ENCODE data around the gene NR5A1.

The NR5A1 gene

DNA sequence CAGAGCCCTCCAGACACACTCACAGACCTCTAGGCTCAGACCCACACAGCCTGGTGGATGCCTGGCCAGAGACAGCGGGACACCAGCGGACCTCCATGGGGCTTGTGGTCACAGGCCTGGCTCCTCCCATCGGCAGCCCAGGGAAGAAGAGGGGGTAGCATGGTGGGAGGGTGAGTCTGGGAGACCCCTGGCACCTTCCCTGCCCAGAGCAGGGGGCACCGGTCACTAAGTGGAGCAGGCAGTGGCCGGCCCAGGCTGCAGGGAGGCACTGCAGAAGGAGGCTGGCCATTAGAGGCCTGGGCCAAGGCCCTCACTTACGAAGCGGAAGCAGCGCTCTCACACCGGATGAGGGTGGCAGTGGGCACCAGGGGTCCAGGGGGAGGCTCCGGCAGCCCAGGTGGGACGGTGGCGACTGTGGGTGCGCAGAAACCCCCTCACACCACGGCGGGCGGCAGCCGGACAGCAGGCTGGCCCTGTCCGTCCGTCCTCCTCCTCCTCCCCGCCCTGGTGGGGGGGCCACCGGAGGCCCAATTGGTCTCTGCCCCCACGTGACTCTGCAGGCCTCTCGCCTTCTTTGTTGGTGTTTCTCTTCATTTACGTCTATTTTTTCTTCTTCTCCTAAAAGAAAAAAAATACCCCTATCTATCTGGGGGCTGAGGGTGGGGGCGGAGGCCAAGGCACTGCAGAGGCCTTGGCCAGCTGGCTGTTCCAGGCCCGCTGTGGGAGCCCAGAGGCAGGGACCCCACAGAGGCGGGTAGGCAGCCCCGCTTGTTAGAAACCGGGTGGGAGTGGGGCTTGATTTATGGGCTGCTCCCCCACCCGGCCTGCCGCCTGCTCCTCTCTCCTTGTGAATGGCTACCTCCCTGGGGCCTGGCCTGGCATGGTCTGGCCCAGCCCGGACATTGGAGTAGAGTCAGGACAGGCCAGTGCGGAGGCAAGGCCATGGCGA is at the start of gene NR5A1:
Gene NR5A1 (minus strand): TSS at position 469 of the 949 bp plus-strand sequence. CDS start 4,004 bp downstream, outside the sequence.
- no peak for DNase-seq

DNA sequence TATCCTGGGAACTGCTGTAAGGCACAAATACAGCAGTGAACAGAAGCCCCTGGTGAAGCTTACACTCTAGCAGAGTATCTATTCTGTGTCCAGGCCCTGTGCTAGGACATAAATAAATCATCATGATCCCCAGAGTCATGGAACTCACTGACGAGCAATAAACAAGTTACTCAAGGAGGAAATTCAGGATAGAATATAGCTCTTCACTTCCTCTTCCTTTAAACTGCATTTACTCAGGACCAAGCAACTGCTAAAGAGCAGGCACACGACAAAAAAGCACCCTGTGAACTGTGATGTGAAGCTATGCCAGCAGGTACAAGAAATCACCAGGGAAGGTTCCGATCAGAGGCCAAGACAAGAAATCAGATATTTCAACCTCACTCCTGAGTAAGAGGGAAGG is 47.8 kb upstream of the NR5A1 start:
- DNase-seq = no peak

DNA sequence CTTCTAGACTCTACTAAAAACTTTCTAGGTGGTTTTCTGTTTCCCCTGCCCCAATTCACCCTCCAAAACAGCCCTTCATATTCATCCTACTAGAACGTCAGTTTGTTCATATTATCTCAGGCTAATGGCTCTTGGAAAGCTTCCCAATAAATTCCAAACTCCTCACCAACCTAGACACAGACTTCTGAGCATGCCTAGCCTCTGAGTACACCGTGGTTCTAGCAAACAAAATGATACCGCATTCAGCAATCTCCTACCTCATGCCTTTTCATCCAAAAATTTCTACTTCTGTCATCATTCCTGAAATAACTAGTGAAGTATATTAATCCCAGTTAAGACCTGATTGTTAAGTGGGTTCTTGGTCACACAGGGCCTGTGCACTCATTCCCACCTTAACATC is 46.5 kb upstream of the NR5A1 start:
- no peak for DNase-seq

DNA sequence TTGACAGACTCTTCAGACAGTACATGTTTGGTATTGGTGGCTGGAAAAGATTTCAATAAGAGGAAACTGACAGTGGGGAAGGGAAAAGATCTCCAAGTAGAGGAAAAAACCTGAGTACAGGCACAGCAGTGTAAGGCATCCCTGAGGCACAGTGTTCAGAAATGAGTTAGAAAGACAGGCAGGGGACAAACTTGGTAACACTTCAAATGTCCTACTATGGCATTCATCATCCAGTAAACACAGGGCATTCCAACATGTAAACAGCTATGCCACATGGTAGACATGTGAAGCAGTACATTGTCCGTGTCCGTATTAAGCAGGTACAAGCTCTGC is 45.0 kb upstream of the NR5A1 start:
- DNase-seq = no peak

DNA sequence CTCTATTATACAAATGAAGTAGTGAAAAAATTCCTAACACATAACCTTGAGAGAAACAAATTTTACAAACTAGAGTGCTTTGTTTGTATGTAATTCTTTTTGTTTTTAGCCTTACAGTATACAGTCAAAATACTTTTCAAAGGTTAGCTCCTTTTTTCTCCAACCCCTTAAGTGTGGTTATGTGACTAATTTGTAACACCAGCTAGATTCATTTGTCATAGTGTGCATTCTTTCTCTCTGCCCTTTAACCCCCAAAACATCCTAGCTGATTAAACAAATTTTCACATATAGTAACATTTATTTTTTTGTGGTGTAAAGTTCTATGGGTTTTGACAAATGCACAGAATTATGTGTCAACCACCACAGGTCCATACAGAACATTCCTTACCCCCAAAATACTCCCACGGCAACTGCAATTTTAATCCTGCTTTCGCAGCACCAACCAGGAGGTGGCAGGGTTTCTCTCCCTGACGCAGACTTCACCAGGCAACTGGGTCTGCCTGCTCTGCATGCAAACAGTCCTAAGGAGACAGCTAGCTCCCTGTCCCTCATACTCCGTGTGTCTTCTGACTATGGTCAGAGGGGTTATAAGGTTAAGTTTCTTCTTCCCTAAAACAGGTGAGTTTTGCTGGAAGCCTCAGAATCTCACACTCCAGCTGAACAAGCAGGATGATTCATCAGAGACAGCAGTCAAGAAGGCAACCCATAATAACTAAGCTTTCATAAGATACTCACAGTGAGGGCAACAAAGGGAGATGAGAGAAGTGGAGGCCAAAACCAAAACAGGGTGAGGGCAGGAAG is 44.5 kb upstream of the NR5A1 start:
- no peak for DNase-seq

DNA sequence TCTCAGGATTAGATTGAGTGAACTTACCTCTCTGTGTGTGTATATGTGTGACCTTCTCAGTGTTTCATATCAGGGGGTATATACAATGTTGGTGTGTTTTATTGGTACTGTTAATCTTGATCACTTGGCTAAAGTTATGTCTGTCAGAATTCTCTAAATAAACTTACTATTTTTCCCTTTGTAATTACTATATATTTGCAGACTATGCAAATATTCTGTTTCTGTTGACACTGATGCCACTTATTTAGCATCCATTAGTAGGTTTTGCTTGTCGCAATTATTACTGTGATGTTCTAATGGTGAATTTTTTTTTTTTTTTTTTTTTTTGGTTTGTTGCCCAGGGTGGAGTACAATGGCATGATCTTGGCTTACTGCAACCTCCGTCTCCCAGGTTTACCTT is 42.9 kb upstream of the NR5A1 start:
- no peak for DNase-seq

DNA sequence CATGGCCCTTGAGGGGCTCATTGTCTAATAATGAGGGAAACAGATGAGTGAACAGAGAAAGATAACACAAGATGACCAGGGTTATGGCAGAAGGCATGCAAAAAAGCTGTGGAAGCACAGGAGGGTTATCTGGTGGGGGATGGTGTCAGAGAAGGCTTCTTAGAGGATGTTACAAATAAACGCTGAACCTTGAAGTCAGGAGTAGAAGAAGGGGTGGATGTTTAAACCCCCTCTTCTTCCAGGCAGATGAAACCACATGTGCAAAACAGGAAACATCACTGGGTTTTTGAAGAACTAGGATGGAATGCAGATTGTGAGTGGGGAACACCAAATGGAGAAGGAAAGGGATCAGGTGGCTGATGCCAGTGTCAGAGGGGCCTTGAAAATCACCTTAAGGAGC is 41.8 kb upstream of the NR5A1 start:
- DNase-seq = no peak

DNA sequence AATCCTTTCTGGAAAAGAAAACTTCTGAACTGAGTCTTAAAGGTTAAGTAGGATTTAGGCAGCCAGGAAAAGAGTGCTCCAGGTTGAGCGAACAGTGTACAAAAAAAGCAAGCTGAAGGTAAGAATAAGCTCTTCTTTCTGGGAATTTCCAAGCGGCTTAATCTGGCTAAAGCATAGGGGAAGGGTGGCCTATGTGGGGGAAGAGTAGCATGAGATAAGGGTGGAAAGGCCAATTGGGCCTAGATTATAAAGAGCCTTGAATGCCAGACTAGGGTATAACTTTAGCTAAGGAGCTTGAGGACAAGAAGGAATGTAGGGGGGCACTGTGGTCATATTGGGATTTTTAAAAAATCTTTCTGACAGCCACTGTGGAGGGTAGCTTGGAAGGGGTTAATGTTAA is 37.3 kb upstream of the NR5A1 start:
- no peak for DNase-seq

DNA sequence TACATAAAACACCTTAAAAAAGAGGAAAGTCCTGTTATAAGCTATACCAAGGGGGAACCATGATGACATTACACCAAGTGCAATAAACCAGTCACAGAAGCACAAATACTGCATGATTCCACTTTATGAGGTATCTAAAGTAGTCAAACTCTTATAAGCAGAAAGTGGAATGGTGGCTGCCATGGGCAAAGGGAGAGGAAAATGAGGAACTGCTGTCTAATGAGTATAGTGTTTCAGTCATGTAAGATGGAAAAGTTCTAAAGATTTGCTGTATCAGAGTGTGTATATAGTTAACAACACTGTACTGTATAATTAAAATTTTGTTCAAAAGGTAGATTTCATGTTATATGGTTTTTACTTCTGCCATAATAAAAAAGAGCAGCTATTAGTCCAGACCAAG is 34.6 kb upstream of the NR5A1 start:
- no peak for DNase-seq

DNA sequence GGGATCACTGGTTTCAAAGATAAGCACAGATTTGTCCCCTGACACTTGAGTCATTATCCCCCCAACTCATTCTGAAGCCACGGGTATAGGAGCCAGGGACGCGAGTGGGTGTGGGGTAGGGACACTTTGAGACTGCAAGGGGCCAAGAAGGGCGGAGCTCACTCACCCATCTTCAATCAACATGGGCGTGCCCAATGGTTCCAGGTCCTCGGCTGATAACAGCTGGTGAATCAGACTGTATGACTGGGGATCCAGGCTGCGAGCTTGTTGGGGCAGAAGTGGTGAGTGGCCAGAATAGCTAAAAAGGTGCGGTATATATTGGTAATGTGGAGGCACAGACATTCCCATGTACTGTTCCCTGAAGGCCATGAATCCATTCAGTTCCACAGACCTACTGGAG is 30.7 kb upstream of the NR5A1 start:
- DNase-seq = no peak

DNA sequence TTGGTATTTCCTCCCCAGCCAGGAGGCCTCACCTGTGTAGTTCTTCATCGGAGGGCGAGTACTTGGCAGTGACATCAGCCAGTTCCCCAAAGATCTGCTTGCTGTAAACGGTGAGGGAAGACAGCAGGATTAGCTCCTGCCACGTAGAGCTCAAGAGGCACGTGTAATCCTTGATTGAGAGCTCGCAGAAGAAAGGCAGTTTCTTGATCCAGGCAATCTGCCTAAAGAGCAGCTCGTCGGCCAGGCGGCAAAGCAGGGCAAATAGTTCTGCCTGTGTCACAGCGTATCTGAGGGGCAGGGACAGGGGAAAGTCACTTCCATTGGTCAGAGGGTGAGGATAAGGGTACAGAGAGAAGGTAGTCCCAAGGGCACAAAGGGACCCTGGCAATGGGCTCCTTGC is 28.6 kb upstream of the NR5A1 start:
- no peak for DNase-seq

DNA sequence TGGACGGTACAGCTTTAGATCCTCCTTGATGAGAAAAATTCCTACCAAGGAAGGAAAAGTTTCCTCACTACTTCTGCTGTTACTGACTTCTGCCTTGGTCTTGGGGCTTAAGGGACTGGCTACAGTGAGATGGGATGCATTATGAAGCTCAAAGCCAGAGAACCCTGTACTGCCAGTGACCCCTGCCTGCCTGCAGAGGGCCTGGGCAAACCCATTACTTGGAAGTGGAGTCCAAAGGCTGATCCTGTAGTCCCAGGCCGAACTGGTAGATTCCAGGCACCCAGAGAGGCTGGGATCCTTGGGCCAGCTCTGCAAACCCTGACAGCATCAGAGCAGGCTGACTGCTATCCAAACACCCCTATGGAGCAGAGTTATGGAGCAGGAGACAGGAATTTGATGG is 25.7 kb upstream of the NR5A1 start:
- DNase-seq = no peak

DNA sequence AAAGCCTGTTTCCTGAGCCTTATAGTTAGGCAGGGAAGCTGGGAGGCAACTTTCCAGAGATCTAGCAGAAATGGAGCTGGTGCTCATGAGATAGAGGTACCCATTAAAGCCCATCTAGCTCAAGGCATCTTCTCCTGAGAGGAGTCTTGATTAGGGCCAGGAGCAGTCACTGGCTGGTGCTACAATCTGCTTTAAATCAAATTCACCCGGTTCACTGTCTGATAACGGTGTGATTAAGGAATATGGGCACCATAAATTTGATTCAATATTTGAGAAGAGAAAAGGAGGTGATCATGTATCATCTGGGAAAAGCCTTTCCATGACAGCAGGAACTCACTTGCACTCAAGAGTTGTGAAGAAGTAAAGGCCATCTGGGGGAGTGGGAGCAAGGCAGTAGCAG is 23.9 kb upstream of the NR5A1 start:
- DNase-seq = no peak

DNA sequence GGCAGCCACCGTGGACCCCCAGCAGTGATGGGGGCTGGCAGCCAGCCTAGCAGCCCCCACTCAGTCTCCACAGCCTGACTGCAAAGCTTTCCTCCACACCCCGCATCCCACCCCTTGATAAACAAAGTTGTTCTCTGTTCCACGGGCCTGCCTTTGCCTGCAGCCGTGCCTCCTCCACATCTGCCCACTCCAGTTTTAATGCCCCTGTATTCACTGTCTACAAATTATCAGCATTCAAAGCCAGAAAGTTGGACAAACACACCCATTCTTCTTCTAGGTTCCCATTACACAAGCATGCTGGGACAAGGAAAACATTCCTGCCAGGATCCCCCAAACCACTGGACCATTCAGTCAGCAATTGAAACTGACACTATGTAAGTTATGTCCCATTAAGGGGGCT is 23.0 kb upstream of the NR5A1 start:
- DNase-seq = no peak

DNA sequence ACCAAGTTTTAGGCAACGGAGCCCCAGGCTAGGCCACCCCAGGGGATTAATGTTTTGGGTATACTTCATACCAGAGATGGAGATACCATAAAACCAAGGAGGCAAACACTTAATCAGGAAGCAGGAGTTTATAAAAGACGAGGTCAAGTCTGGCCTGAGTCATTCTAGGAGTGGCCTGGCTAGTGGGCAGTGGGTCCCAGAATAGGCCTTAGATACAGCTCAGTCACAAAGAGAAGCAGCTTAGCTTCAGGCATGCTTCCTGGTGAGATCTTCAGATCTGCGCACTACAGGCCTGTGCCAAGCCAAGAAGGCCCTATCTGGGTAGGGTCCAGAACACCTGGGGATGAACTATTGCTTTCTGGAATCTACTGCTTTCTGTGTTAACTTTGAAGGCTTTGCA is 20.6 kb upstream of the NR5A1 start:
- DNase-seq = no peak

DNA sequence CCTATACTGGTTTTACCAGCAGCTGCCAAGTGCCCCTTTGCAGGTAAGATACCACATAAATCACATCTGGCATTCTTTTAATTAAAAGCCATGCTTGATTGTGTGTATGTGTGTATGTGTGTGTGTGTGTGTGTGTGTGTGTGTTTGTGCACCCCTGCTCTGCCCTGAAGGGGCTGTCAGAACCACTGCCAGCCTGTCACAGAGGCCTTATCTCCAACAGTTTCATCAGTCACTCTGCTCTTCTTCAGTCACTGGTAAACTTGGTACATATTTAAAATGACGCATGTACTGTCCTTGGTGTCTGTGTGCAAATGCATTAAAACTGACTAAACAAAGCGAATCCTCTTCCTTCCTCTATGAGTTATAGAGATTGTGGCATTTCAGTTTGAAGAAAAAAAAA is 19.0 kb upstream of the NR5A1 start:
- no peak for DNase-seq

DNA sequence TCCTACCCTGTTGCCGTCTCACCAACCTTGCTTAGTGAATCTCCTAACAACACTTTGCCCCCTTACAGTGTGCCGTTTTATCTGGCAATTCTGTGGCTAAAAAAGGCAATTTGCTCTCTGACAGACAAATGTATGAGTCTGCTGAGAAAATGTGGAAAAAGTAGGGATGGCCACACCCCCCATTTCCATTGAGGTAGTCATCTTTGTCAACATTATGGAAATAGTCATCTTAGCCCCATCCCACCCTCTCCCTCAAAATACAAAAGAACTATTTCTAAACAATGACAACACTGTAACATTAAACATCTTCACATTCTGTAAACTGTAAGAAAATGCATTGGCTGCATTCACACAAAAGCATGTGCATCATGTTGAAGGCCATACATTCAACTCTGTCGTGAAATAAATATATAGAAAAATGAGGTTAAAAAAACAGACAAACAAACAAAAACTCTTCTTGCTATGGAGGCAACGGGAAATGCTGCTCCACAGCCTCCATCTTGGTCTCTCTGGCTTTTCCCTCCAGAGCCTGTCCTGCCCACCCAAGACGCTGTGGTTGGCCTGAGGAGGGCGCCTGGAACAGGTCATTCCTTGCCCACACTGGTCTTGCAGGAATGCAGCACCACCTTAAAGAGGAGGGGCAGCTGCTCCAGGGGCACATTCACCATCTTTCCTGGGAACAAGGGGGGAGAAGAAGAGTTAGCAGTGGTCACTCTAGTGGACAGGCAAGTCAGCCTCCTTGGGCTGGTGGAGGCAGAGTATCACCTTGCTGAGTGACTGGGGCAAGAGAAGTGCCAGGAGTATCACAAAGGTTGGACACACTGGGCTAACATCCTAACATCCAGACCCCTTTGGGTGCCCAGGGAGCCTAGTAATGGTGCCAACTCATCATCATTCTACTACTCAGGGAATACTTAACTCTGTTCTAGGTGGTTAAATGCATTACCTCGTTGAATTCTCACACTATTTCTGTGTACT is 15.2 kb upstream of the NR5A1 start:
- DNase-seq = no peak

DNA sequence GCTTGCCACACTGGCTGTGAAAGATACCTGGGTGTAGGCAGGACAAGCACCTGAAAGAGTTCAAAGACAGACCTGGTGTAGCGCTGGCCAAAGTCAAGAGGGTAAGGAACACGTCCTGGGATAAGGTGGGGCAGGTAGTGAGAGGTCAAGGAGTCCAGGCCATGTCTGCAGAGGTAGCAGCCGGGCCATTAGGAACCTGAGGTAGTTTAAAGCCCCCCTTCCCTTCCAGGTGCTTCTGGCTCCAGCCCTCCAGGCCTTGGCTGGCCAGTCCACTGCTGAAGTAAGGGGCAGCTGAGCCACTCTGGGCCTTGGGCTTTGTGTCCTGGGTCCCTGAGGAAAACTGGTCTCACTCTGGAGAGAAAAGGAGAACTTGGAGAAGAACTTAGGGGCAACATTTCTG is 13.9 kb upstream of the NR5A1 start:
- DNase-seq = no peak

DNA sequence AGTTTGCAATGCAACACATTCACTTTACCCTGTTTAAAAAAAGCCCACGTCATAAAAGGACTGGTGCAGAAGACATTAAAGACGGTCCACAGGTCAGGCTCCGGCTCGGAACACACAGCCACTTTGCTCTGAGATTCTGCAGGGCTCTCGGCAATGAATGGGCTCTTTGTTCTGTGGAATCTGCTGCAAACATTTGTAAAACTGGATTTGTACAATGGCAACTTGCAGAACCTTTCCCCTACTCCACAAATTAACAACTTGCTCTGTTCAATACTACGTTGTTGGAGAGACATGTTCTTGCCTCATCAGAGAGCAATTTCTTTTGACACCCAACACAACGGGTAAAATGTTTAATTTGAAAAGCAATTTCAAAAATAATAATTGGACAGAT is 13.0 kb upstream of the NR5A1 start:
- no peak for DNase-seq

DNA sequence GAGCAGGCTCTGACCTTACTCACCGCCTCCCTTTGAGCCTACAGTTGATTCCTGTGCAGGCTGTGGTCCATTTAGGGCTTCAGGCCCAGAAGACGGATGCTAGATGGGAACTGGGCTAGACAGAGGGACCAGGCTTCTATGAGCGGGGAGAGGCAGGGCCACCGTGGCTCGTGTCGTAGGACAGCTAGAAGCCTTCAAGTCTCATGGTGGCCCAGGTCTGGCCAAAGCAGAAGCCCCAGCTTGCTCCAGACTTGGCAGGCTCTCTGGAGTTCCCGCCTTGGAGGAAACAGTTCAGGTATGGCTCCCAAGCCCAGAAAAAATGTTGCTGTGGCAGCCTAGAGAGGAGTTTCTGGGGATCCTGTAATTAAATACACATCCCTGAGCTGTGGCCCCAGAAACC is 10.9 kb upstream of the NR5A1 start:
- no peak for DNase-seq

DNA sequence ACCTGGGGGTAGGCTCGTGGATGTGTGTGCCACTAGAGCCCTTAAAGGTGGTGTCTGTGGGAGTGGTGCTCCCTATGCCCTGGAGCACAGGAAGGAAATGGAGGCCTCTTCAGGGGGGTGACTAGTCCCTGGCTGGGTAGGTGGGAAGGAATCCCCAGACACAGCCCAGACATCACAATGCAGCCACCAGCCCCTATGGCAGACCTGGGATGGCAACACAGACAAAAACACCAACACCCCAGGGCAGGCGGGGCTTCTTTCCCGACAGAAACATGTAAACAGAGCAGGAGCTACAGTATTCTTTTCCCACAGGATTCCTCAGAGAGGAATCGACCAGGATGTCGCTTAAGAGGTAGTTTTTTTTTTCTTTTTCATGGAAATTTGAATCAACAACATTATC is 10.4 kb upstream of the NR5A1 start:
- no peak for DNase-seq

DNA sequence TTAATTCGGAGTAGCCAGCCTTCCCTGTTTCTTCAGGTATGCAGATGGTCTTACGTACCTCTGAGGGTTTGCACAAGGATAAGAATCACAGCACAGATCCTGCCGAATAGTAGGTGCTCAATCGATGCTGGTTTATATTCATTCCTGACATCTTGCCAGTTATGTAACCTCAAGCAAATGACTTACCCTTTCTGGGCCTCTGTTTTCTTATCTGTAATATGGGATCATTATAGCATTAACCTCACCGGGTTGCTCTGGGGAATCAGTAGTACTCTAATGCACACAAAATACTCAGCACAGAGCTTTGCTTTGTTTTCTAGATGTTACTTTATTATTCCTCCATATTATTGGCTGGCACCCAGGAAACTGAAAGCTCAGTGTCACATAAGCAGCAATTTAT is 7.7 kb upstream of the NR5A1 start:
- no peak for DNase-seq

DNA sequence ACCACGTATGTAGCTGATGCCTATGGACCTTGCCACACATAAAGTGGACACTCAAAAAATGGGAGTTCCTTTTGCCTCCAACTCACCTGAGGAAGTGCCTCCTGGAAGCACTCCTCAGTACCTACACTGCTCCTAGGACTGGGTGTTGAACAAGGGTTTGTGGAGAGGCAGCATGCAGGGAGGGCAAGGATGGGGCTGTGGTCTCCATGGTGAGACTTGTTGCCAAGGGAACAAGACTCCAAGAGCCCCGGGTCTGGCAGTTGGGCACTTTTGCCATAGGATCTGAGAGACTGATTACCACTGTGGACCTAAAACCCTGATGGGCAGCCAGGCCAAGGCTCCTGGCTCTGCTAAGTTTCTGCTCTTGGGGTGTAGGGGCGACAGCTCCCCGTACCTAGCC is 6.9 kb upstream of the NR5A1 start:
- DNase-seq = no peak

Measured in SHP77 treated with DMSO at 0.1 percent for 48 hours (cell line).